ENCODE results near the gene TMEM253.
A peak's percentile ranks its signal among the peaks of the same experiment; 100 is the strongest.

TMEM253 gene

GRCh38 chr14:21103710-21104447 is 3.0 kb downstream of the TMEM253 start:
- peak; percentile 93 to 94 for DNase-seq (ENCODE audit: low read depth in 2 of 2)

DNA sequence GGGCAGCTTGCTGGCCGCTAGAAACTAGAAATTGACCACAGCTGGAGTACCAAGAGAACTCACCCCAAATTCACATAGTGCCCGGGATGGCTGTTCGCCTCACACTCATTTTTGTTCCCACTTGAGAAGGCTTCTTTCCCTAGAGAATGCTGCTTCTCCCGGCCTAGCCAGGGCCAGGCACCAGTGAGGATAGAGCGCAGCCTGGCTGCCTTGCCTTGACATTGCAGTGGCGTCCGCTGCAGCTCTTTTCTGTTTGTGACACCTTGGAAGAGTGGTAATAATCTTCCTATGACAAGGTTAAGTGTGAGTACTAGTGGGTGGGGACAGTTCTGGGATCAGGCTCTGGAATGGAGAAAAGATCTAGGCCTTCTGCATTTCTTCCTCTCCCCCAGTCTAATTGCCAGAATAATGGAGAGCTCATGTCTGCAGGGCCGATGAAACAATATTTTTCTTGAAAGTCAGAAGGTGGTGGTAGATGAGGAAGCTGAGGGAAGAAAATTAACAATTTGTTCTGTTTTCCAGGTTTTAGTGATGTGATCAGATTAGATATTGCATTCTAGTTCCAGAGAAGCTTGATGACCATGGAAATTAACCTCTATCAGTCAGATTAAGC is 3.7 kb downstream of the TMEM253 start:
- peak; percentile 48 to 61 for DNase-seq (ENCODE audit: low read depth in 2 of 2)

DNA sequence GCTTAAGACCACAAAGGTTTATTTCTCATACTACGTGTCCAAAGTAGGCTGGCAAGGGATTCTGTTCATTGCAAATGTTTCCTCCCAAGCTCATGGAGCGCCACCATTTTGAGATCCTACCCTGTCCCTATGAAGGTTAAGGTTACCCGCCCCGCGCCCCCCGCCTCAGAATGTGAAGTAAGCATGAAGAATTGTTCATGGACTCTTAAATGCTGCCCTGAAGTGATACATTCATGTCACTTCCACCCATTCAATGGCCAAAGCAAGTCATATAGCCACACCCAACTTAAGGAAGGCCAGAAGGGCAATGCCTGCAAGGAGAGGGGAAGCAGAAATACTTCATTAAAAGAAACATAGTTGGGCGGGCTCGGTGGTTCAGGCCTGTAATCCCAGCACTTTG is 4.2 kb downstream of the TMEM253 start:
- DNase-seq (ENCODE audit: low read depth in 2 of 2), result no peak

DNA sequence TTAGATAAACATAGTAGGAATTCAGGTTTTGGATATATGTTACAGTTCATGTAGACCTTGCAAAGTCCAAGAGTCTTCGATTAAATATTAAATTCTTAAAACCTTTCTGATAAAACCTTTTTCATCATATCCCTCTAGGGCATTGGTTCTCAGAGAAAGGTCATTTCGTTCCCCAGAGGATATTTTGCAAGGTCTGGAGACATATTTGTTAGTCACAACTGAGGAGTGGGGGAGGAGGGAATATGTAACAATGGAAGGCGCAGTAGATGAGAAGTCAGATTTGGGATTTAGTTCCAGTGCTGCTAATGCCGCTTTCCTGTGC is 5.3 kb downstream of the TMEM253 start:
- DNase-seq (ENCODE audit: low read depth in 2 of 2), result no peak

DNA sequence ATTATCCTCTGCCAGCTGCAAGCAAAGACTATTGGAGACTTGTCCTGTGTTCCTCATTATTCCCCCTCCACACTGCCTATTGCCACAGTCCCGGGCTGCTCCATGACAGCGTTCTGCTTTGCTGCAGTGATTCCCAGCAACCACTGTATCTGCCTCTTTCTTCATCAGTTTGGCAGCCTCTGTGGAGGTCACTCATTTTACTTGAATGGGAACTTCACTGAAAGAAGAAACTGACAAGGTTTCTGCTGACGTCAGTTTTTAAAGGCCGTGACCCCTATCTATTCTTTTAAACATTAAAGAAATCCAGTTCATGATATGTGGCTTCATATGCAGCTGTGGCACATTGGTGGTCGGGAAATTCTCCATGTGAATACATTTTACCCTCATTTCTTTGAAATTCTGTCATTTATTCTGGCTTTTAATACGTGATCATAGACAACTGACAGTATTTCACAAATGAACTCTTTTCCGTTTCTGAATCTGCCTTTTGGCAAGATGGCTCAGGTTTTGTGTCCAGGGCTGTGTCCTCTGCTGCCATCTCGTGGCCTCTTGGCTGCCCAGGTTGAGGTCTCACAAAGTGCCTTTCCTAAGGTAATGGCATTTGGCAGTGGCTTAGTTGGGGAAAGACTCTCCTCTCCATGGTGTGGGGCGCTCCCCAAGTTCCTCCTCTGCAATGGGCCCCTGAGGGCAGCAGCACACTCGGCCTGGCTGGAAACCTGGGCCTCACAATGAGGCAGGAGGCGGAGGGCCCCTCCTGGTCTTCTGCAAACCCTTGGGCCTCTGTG is 5.8 kb downstream of the TMEM253 start:
- DNase-seq (ENCODE audit: low read depth in 2 of 2), result peak; percentile 57 to 68

DNA sequence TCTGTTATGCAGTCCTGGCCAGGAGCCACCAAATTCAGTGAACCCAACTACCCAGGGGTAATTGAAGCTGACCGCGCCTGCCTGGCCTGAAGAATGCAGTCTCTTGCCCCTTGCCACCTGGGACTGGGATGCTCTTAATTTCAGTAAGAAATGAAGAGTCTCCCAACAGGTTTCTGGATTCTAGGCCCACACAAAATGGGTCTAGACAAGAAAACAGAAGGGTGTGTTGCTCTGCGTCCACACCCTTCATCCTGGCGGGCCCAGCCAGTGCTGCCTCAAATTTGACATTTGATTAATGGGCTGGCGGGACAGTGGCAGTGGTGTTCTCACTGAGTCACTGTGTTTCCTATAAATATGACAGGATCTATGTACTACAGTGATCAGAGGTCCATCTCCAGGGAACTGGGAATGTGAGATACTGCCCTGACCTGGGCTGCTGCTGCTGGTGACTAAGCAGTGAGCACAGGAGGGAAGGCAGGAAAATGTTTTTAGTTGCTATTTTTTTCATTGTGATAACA is 6.5 kb downstream of the TMEM253 start:
- DNase-seq (ENCODE audit: low read depth in 2 of 2), result no peak

- no peak for DNase-seq (ENCODE audit: low read depth in 2 of 2)
Observed at GRCh38 chr14:21108791-21109190, 7.9 kb downstream of the TMEM253 start.

- peak in 1 of 2 donors; percentile 45 for DNase-seq (ENCODE audit: low read depth in 2 of 2)
Observed at GRCh38 chr14:21109377-21110138, 8.7 kb downstream of the TMEM253 start.

- no peak for DNase-seq (ENCODE audit: low read depth in 2 of 2)
Observed at GRCh38 chr14:21112255-21112654, 11.4 kb downstream of the TMEM253 start.

DNA sequence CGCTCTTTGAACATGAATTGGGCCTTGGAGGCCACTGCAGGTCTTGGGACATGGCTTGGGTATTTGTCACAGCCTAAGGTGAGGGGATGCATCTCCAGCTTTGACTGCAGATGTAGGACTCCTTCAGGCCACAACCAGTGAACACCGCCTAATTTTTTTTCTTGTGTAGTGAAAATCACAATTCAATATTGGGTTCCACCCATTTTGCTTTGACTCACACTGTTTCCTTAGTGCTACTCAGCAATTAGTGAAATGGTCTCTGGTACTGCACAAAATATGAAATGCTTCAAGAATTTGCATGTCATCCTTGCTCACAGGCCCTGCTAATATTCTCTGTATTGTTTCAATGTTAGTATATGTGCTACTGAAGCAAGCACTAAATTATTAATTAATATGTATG is 12.5 kb downstream of the TMEM253 start:
- no peak for DNase-seq (ENCODE audit: low read depth in 2 of 2)

DNA sequence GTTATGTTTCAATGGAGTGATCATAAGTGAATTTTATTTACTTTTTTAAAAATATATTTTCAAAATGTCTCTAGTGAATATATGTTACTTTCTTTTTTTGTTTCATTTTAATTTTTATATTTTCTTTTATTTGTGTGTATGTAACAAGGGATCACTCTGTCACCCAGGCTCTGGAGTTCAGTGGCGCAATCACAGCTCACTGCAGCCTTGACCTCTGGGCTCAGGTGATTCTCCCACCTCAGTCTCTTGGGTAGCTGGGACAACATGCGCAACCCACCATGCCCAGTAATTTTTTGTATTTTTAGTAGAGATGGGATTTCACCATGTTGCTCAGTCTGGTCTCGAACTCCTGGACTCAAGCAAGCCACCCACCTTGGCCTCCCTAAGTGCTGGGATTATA is 18.1 kb downstream of the TMEM253 start:
- DNase-seq (ENCODE audit: low read depth in 2 of 2), result no peak

- DNase-seq (ENCODE audit: low read depth in 2 of 2), result no peak
Observed at GRCh38 chr14:21120686-21121085, 19.8 kb downstream of the TMEM253 start.

GRCh38 chr14:21121122-21121521 is 20.3 kb downstream of the TMEM253 start:
- no peak for DNase-seq (ENCODE audit: low read depth in 2 of 2)

DNA sequence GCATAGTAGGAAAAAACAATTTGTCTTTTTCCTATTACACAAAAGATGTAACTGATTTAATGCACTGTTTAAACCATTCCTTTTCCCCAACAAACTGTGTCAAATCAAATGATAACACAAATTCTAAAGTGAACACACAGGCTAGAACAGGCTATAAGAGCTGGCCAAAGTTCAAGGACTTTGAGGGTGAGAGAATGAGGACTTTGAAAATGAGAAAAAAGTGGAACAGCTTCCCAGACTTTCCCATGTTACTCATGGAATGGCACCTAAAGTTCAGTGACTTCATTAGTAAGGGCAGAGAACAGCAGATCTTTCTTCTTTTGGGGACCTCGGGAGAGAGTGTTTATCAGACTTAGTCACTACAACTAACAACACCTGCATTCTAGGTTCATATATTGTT is 22.6 kb downstream of the TMEM253 start:
- no peak for DNase-seq (ENCODE audit: low read depth in 2 of 2)

DNA sequence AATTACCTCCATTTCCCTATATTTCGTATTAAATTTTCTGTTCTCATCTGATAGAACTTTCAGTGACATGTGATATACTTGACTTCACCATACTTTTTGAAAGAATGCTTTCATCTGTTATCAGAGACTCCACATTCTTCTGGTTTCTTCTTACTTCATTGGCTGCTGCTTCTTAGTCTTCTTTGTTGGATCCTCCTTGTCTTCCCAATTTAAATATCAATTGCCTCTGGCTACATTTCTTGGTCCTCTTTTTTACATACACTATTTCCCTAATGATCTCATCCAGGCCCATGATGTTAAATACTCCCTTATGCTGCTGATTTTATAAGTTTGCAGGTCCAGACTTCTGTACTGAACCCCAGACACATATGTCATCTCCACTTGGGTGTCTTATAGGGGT is 33.0 kb downstream of the TMEM253 start:
- no peak for DNase-seq (ENCODE audit: low read depth in 2 of 2)

GRCh38 chr14:21136024-21136423 is 35.2 kb downstream of the TMEM253 start:
- no peak for DNase-seq (ENCODE audit: low read depth in 2 of 2)

DNA sequence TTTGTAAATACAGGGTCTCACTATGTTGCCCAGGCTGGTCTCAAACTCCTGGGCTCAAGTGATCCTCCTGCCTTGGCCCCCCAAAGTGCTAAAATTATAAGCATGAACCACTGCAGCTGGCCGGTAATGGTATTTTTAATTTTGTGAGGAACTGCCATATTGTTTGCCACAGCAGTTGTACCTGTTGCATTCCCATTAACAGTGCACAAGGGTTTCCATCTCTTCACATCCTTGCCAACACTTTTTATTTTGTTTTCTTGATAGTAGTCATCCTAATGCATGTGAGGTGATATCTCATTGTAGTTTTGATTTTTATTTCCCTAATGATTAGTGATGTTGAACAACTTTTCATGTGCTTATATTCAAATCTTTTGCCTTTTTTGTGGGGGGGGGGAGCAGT is 41.5 kb downstream of the TMEM253 start:
- no peak for DNase-seq (ENCODE audit: low read depth in 2 of 2)

GRCh38 chr14:21145437-21145836 is 44.6 kb downstream of the TMEM253 start:
- DNase-seq (ENCODE audit: low read depth in 2 of 2), result no peak

- DNase-seq (ENCODE audit: low read depth in 2 of 2), result no peak
Observed at GRCh38 chr14:21149641-21150367, 48.9 kb downstream of the TMEM253 start.
